ENCODE measurements around the gene MRPL40.

Gene MRPL40

GRCh38 chr22:19461506-19461905 lies 29.2 kb downstream of the MRPL40 start:
- no peak for DNase-seq (ENCODE audit: low read depth in 2 of 2)

DNA sequence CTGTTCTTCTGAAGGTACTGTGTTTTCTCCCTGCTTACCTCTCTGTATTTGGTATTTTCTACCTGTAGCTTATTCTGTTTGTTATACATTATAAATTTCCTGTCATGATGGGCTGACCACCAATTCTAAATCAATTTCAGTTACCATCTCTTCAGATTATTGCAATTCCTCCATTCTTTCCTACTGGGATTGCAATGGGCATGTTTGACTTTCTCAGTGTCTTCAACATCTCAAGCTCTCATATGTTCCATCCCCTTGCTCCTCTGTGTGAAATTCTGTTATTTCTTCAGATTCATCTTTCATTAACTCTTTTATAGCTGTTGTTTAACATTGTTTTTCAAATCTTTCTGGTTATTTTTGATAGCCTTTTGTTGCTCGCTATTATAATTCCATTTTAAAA lies 30.7 kb downstream of the MRPL40 start:
- DNase-seq (ENCODE audit: low read depth in 2 of 2), result no peak

DNA sequence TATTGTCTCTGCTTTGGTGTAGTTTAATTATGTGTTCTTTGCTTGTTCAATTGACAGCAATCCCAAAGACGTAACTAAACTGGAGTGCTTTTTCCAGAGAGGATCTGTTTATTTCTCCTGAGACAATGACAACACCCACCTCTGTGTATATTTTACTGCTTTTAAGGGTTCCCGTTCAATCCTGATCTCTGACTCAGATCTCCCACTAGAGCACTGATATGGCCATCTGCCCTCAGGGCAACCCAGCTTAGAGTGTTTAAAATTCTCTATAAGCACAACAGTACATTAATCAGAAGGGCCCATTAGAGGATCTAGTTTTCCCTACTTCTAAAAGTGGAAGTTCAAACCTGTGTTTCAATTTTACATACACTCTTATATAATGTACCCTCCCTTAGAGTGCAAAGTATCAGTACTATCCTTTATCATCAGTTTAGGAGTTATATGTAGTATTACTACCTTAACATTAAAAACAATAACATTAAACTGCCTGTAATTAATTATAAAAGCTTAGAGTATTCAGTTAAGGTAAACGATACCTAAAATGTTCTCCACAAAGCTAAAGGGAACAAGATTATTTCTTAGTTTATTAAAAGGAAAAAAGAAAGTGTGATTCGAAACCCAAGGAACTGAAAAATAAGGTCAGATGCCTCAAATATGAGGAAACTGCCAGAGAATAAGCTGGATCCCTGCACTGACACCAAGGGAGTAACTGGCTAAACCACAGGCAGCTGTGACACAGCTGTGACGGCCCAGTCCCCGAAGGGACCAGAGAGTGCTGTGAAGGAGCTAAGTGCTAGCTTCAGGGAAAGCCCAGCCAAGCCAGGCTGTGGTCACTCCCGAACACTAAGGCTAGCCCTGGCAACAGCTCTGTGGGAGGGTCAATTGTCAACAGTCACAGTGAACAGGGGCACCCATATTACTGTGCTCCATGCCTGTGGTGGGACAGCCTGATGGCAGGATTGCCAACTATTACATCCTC lies 31.4 kb downstream of the MRPL40 start:
- DNase-seq (ENCODE audit: low read depth in 2 of 2), result no peak

DNA sequence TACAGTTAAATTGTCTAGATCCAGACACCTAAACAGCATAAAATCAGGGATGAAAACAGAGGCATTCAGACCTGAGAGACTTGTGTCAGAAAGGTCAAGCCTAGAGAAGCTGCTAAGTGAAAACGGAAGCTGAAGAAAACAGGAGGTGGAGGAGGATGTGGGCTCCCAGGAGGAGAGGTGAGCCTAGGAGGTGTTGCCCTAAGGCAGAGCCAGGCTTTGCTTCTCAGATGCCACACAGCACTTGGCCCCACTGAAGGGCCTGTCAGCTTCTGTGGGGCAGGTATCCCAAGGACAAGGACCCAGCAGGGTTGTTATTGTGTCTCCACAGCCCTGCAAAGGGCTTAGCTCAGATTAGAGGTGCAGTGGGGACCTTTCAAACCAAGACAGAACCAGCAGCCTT lies 32.2 kb downstream of the MRPL40 start:
- DNase-seq (ENCODE audit: low read depth in 2 of 2), result no peak

DNA sequence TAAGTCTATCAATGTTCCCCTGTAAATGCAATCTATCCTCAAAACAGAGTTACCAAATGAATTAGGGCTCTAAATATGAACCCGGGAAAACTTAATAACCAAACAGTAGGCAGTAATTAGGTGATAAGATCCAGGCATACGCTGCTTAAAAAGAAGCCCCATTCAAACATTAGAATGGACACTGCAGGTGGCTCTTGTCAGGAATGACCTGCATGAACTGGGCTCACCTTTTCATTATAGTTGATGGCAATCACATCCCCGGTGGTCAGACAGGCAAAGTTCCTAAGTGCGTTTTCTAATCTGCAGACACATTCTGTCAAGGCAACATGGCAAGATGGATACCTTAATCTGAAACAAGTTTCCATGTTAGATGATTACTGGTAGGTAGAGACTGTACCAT lies 32.6 kb downstream of the MRPL40 start:
- no peak for DNase-seq (ENCODE audit: low read depth in 2 of 2)

DNA sequence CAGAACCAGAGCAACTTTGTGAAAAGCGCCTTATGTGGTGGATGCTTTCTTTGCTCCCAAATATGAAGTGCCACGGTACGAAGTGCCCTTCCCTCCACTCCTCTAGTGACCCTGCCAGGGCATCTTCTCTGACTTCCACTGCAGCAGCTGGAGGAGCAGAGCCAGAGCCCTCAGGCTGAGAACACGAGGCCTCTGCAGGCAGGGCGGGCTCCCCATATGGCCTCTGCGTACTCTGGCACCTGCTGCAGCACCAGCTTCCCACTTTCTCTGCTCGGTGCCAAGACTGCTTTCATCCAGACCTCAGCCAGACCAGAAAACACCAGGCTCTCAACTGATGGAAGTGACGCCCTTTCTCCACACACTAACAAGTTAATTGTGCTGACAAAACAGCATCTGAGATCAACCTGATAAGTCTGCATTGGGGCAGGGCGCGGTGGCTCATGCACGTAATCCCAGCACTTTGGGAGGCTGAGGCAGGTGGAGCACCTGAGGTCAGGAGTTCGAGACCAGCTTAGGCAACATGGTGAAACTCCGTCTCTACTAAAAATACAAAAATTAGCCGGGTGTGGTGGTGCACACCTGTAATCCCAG lies 33.9 kb downstream of the MRPL40 start:
- DNase-seq (ENCODE audit: low read depth in 2 of 2), result no peak

GRCh38 chr22:19466848-19467752 lies 34.8 kb downstream of the MRPL40 start:
- no peak for DNase-seq (ENCODE audit: low read depth in 2 of 2)

- DNase-seq (ENCODE audit: low read depth in 2 of 2), result no peak
Observed at GRCh38 chr22:19467912-19468311, 35.6 kb downstream of the MRPL40 start.

DNA sequence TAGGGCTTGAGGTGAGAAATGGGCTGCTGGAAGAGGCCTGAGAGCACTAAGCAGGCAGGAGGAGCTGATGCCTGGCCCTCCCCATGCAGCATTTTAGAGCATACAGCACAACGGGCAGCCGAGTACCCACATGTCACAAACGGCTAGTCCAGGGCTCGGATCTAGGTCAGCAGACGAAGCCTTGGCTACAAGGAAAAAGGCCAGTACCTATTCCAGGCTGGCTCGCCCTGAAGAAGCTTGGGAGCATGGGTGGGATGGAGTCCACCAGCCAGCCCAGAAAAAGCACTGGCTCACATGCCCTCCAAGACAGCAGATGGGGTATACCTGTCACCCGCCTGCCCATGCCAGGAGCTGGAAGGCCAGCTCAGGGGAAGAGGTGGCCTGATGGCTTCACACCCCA lies 37.1 kb downstream of the MRPL40 start:
- DNase-seq (ENCODE audit: low read depth in 2 of 2), result no peak

- DNase-seq (ENCODE audit: low read depth in 2 of 2), result no peak
Observed at GRCh38 chr22:19470010-19470409, 37.7 kb downstream of the MRPL40 start.

- DNase-seq (ENCODE audit: low read depth in 2 of 2), result no peak
Observed at GRCh38 chr22:19471572-19471971, 39.2 kb downstream of the MRPL40 start.

GRCh38 chr22:19472233-19472632 lies 39.9 kb downstream of the MRPL40 start:
- no peak for DNase-seq (ENCODE audit: low read depth in 2 of 2)

- no peak for DNase-seq (ENCODE audit: low read depth in 2 of 2)
Observed at GRCh38 chr22:19473578-19473977, 41.2 kb downstream of the MRPL40 start.

GRCh38 chr22:19476023-19476422 lies 43.7 kb downstream of the MRPL40 start:
- no peak for DNase-seq (ENCODE audit: low read depth in 2 of 2)

DNA sequence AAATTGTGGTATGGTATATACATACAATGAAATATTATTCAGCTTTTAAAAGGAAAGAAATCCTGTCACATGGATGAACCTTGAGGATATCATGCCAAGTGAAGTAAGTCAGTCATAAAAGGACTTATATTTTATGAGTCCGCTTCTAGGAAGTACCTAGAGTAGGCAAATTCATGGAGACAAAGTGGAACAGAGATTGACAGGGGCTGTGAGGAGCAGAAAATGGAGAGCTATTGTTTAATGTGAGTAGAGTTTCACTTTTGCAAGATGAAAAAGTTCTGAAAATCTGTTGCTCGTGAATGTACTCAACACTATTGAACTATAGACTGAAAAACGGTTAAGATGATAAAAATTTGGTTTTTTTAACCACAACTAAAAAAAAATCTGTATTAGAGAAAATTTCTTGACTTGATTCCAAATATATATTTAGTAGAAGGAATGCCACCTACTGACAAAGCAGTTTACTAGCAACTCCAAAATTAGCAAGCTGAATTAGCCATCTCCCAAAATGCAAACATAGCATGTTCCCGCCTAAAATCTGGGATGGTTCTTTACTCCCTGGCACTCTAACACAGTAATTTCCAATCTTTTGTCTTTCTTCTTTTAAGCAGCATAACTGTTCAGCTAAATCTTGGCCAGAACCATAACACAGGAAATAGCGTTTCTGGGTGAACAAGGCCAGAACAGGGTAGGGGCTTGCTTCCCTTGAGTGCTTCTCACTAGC lies 45.1 kb downstream of the MRPL40 start:
- DNase-seq (ENCODE audit: low read depth in 2 of 2), result no peak

DNA sequence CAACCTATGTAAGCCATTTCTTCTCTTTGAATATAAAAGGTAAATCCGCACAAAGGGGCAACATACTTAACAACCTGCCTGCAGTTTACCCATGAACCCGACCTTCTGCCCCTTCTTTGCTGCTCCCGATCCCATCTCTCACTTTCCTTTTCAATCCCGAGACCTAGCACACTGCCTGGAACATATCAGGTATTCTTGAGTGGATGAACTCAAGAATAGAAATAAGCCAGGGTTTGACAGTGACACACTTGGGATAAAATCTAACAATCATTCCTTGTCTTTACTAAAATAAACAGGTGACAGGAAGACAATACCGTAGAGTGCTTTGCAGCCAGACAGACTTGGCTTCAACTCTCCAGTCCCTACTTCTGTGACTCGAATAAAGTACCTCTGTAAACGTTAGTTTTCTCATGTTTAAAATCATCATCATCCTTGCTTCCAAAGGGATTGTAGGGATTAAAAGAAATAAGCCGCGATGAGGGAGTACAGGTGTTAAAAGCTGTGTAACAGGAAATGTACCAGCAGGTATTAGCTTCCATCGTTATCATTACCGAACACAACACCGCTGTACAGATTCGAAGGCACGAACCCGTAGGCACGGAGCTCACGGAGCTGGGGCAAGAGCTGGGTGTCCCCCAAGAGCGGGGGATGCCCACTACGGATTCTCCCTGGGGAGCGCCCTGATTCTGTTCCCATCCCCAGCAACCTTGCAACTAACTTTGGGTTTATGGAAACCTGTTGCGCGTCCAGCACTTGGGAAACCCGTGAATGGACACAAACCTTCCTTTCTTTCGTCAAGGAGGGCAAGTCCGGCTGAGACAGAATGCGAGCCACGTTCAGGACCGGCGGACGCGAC lies 45.9 kb downstream of the MRPL40 start:
- DNase-seq (ENCODE audit: low read depth in 2 of 2), result no peak

- peak; percentile 71 to 72 for DNase-seq (ENCODE audit: low read depth in 2 of 2)
Observed at GRCh38 chr22:19478901-19479354, 46.6 kb downstream of the MRPL40 start, which contains the start of gene UFD1. Gene UFD1, minus strand, starts transcription at chr22:19479193. Its CDS starts 108 bp downstream, at chr22:19479085.

DNA sequence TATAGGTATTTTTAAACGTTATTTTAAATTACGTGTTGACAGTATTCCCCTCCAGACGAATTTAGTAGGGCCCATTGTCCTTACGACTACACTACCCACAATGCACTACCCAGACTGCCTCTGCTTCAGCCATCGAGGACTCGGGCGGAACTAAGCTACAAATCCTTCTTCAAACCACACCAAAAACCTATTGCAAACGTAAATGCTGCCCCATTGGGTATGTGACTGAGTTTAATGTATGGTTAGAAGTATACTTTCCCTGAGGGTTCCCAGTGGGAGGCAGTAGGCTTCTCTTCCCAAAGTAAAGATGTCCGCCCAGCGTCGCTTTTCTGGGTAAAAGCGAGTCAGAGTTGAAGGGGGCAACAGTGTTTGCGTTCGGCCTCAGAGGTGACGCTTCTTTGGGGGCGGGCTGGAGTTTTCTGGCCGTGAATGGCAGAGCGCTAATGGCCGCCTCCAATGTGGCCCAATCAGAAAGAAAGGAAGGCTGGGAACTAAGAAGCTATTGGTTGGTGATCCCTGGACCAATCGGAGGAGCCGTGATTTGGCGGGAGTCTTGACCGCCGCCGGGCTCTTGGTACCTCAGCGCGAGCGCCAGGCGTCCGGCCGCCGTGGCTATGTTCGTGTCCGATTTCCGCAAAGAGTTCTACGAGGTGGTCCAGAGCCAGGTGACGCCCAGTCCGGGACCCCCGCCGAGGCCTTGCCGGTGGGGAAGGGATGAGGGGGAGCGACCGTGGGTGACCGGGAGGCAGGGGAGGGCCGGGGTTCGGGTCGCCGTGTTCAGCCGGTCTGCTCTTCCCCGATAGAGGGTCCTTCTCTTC lies 47.2 kb downstream of the MRPL40 start, which contains the start of gene CDC45:
Gene CDC45 (plus strand): TSS at position 566 of the 818 bp plus-strand sequence. CDS start 49 bp downstream, at position 615.
- DNase-seq (ENCODE audit: low read depth in 2 of 2), result peak; percentile 91

DNA sequence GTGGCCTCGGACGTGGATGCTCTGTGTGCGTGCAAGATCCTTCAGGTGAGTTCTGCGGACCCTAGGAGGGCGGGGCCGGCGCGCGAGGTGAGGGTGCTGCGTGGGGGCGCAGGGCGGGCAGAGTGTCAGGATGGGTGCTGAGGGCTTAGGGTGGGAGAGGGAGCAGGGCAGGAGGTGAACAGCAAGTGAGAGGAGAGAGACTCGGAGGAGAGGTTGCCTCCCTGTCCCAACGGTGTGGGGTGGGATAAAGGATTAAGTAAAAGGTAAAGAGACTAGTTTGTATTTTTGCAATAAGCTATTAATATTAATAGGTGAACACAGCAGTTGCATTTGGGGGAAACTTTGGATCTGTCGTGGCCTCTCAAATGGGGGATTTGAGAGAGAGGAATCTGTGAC lies 47.8 kb downstream of the MRPL40 start:
- no peak for DNase-seq (ENCODE audit: low read depth in 2 of 2)

All from stimulated activated CD4-positive, alpha-beta T cell treated with anti-CD3 and anti-CD28 coated beads, Interleukin-15, amount 100 ng/mL, for 48 hours (primary cell).